ENCODE measurements around the gene MYL10.

The MYL10 gene

GRCh38 chr7:101595246-101595645 lies 33.9 kb downstream of the MYL10 start:
- no peak for DNase-seq

GRCh38 chr7:101594790-101595189 lies 34.3 kb downstream of the MYL10 start:
- no peak for DNase-seq

GRCh38 chr7:101593556-101593955 lies 35.5 kb downstream of the MYL10 start:
- no peak for DNase-seq

- no peak for DNase-seq
Observed at GRCh38 chr7:101591504-101591903, 37.6 kb downstream of the MYL10 start.

- DNase-seq = no peak
Observed at GRCh38 chr7:101590663-101591435, 38.2 kb downstream of the MYL10 start.

GRCh38 chr7:101589976-101590662 lies 39.0 kb downstream of the MYL10 start:
- no peak for DNase-seq

GRCh38 chr7:101589052-101589451 lies 40.0 kb downstream of the MYL10 start:
- DNase-seq = no peak

- DNase-seq = no peak
Observed at GRCh38 chr7:101588131-101588935, 40.8 kb downstream of the MYL10 start.

- DNase-seq = no peak
Observed at GRCh38 chr7:101586906-101587677, 42.0 kb downstream of the MYL10 start.

- DNase-seq = no peak
Observed at GRCh38 chr7:101586078-101586905, 42.8 kb downstream of the MYL10 start.

GRCh38 chr7:101582971-101583370 lies 46.1 kb downstream of the MYL10 start:
- no peak for DNase-seq

- DNase-seq = no peak
Observed at GRCh38 chr7:101581891-101582290, 47.2 kb downstream of the MYL10 start.

GRCh38 chr7:101580596-101580995 lies 48.5 kb downstream of the MYL10 start:
- no peak for DNase-seq

- DNase-seq = no peak
Observed at GRCh38 chr7:101578552-101578951, 50.5 kb downstream of the MYL10 start.

GRCh38 chr7:101576998-101577397 lies 52.1 kb downstream of the MYL10 start:
- DNase-seq = no peak

- DNase-seq = no peak
Observed at GRCh38 chr7:101575721-101576120, 53.4 kb downstream of the MYL10 start.

- no peak for DNase-seq
Observed at GRCh38 chr7:101575168-101575567, 53.9 kb downstream of the MYL10 start.

GRCh38 chr7:101572156-101572555 lies 56.9 kb downstream of the MYL10 start:
- DNase-seq = no peak

GRCh38 chr7:101567230-101567629 lies 61.9 kb downstream of the MYL10 start:
- DNase-seq = no peak

- no peak for DNase-seq
Observed at GRCh38 chr7:101565601-101566209, 63.4 kb downstream of the MYL10 start.

GRCh38 chr7:101564778-101565211 lies 64.3 kb downstream of the MYL10 start:
- DNase-seq = no peak
